ENCODE data around the gene MAOB. TPM values are rescaled to one million over a fixed set of nuclear protein-coding genes. Genes with fewer than 3 reads are reported as not detected.

MAOB gene
- total RNA-seq, 1 experiment from 2014 or later, result 1.1 TPM

DNA sequence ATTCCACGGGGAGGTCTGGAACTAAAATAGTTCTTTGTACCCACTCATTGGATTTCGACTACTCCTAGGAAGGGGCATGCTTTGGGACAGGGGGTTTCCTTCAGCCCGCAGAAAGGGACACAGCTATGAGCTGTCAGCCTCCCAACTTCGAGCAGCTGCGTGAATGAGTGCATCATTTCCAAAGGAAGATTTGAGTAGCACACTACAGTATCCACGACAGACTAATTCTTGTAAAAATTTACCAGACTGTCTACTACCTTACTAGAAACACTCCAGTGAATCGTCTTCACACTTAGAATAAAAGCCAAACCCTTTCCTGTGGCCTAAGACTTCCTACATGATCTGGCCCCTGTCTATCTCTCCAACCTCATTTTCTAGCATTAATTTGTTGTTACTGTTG, 124.2 kb downstream of the MAOB start:
- Histone ChIP-seq H3K79me1 (ENCODE audit: insufficient read depth, low read depth, low read length, poor library complexity, severe bottlenecking) (no peaks in the 10 kb centered on the region), H4K91ac (ENCODE audit: insufficient read length, low read depth, low read length) (no peak overlapping the region), H4K5ac (ENCODE audit: insufficient read length, low read depth, low read length) (no peak overlapping the region), H3K9ac (ENCODE audit: extremely low read depth, insufficient read length, low read length) (no peak overlapping the region), H3K23ac (ENCODE audit: insufficient read length, low read depth, low read length) (no peak overlapping the region), H3K27ac (ENCODE audit: insufficient read length, low read depth, low read length) (no peak overlapping the region), H3K4me2 (ENCODE audit: insufficient read depth, insufficient read length, low read length) (no peak overlapping the region), H3T11ph (ENCODE audit: low read length) (no peak overlapping the region), H3K14ac (ENCODE audit: insufficient read depth, low read length) (no peak overlapping the region), H3K23me2 (ENCODE audit: insufficient read length, low read depth, low read length, poor library complexity, severe bottlenecking) (no peaks in the 10 kb centered on the region), H2AK5ac (ENCODE audit: insufficient read length, low read length) (no peak overlapping the region), H3K79me2 (ENCODE audit: insufficient read depth, low read length) (no peaks in the 10 kb centered on the region), H2AFZ (ENCODE audit: low read length) (no peak overlapping the region), H2BK120ac (ENCODE audit: low read depth, low read length, poor library complexity, severe bottlenecking) (no peak overlapping the region), H2BK15ac (ENCODE audit: low read depth, low read length) (no peak overlapping the region), H3K4me1 (ENCODE audit: insufficient read depth, low read length) (no peaks in the 10 kb centered on the region), H3K4ac (ENCODE audit: low read depth, low read length) (no peak overlapping the region), H4K8ac (replicated peaks; ENCODE audit: insufficient read length, low read depth, low read length) (no peak overlapping the region), H3K9me3 (ENCODE audit: control insufficient read depth, low read depth, low read length) (no peaks in the 10 kb centered on the region), H2BK12ac (ENCODE audit: insufficient read length, low read depth, low read length) (no peak overlapping the region), H4K20me1 (ENCODE audit: control insufficient read depth, insufficient read depth, insufficient read length) (no peaks in the 10 kb centered on the region), H2BK5ac (ENCODE audit: insufficient read length, low read length) (no peak overlapping the region), H2BK20ac (ENCODE audit: low read depth, low read length, poor library complexity, severe bottlenecking) (no peak overlapping the region), H3K27me3 (ENCODE audit: insufficient read depth, low read length) (no peaks in the 10 kb centered on the region), H3K18ac (ENCODE audit: insufficient read length, low read depth, low read length) (no peak overlapping the region), H3K56ac (ENCODE audit: insufficient read length, low read depth, low read length) (no peak overlapping the region)
- H3K9me3 Mint-ChIP-seq, result peaks cover 51 to 71% of the 10 kb centered on the region in 2 experiments
- no CpG with 5 or more reads among the region's 7 CpGs for WGBS (ENCODE audit: extremely low coverage, insufficient read length, low lambda C conversion rate)
- no peak for DNase-seq
- TF ChIP-seq, protein P1, sequence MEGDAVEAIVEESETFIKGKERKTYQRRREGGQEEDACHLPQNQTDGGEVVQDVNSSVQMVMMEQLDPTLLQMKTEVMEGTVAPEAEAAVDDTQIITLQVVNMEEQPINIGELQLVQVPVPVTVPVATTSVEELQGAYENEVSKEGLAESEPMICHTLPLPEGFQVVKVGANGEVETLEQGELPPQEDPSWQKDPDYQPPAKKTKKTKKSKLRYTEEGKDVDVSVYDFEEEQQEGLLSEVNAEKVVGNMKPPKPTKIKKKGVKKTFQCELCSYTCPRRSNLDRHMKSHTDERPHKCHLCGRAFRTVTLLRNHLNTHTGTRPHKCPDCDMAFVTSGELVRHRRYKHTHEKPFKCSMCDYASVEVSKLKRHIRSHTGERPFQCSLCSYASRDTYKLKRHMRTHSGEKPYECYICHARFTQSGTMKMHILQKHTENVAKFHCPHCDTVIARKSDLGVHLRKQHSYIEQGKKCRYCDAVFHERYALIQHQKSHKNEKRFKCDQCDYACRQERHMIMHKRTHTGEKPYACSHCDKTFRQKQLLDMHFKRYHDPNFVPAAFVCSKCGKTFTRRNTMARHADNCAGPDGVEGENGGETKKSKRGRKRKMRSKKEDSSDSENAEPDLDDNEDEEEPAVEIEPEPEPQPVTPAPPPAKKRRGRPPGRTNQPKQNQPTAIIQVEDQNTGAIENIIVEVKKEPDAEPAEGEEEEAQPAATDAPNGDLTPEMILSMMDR (conservative IDR thresholded peaks at IDR 0.05), result no peak
- H3K4me3 Mint-ChIP-seq, result no peak overlapping the region
- H3K27me3 Mint-ChIP-seq (ENCODE audit: low read depth), result no peaks in the 10 kb centered on the region
- no peaks in the 10 kb centered on the region for H3K4me1 Mint-ChIP-seq
- H3K36me3 Mint-ChIP-seq (ENCODE audit: insufficient read depth in 1 of 3, low read depth in 3 of 3), result no peaks in the 10 kb centered on the region
- no peak overlapping the region for H3K27ac Mint-ChIP-seq
